ENCODE measurements around the gene SEPTIN2. TPM values are rescaled to one million over a fixed set of nuclear protein-coding genes. Genes with fewer than 3 reads are reported as not detected.

Gene SEPTIN2
- total RNA-seq, 1 experiment from 2014 or later, result 271 TPM

- intact Hi-C loops (cut with micrococcal nuclease), result loop anchor here (10.0 kb wide), 1 partner anchor 285 kb away; the partner anchor contains the start of genes ATG4B and THAP4
- H3K27me3 Mint-ChIP-seq (ENCODE audit: insufficient read depth, unreplicated experiment), result no peaks in the 10 kb centered on the region
- peaks cover 8% of the 10 kb centered on the region for H3K4me1 Mint-ChIP-seq (ENCODE audit: insufficient read depth, unreplicated experiment)
- no peak overlapping the region for H3K27ac Mint-ChIP-seq (ENCODE audit: low read depth, unreplicated experiment)
- CTCF ChIA-PET, result interaction anchor here (0.7 kb wide), 1 partner anchor 34 kb away, joined by 3 read pairs; the partner anchor contains the start of gene SEPTIN2
- no peaks in the 10 kb centered on the region for H3K9me3 Mint-ChIP-seq (ENCODE audit: unreplicated experiment)
- TF ChIP-seq CTCF (IDR thresholded peaks at IDR 0.05; ENCODE audit: unreplicated experiment), result no peak
- no peak for DNase-seq (ENCODE audit: unreplicated experiment)
- peaks cover 91% of the 10 kb centered on the region for H3K36me3 Mint-ChIP-seq (ENCODE audit: insufficient read depth, unreplicated experiment)
- H3K4me3 Mint-ChIP-seq (ENCODE audit: unreplicated experiment), result no peak overlapping the region
- no TSS peak for BruUV-seq (replicated peaks)
- POLR2A ChIA-PET, result interaction anchor here (0.7 to 3.5 kb wide), 5 partner anchors 11 to 336 kb away, joined by 3 to 13 read pairs (median 3); partner anchors contain the start of gene DTYMK
Observed at GRCh38 chr2:241349941-241350340, 34.2 kb downstream of the SEPTIN2 start.

GRCh38 chr2:241350530-241350877, 34.8 kb downstream of the SEPTIN2 start:
- no peaks in the 10 kb centered on the region for H3K27me3 Mint-ChIP-seq (ENCODE audit: insufficient read depth, unreplicated experiment)
- no peak overlapping the region for H3K4me3 Mint-ChIP-seq (ENCODE audit: unreplicated experiment)
- DNase-seq (ENCODE audit: unreplicated experiment), result no peak
- intact Hi-C loops (cut with micrococcal nuclease), result loop anchor here (10.0 kb wide), 1 partner anchor 284 kb away; the partner anchor contains the start of genes ATG4B and THAP4
- H3K36me3 Mint-ChIP-seq (ENCODE audit: insufficient read depth, unreplicated experiment), result peaks cover 85% of the 10 kb centered on the region
- ChIA-PET CTCF (no interaction called here), POLR2A (interaction anchor here (0.7 to 3.5 kb wide), 6 partner anchors 11 to 336 kb away, joined by 3 to 13 read pairs (median 3); partner anchors contain the start of gene DTYMK)
- BruUV-seq (replicated peaks), result no TSS peak
- no peak overlapping the region for H3K27ac Mint-ChIP-seq (ENCODE audit: low read depth, unreplicated experiment)
- peaks cover 10% of the 10 kb centered on the region for H3K4me1 Mint-ChIP-seq (ENCODE audit: insufficient read depth, unreplicated experiment)
- H3K9me3 Mint-ChIP-seq (ENCODE audit: unreplicated experiment), result no peaks in the 10 kb centered on the region
- no peak for TF ChIP-seq CTCF (IDR thresholded peaks at IDR 0.05; ENCODE audit: unreplicated experiment)

- Mint-ChIP-seq H3K36me3 (ENCODE audit: insufficient read depth, unreplicated experiment) (peaks cover 80% of the 10 kb centered on the region), H3K9me3 (ENCODE audit: unreplicated experiment) (no peaks in the 10 kb centered on the region)
Observed at GRCh38 chr2:241350878-241351639, 35.3 kb downstream of the SEPTIN2 start.

More at GRCh38 chr2:241350878-241351639, 35.3 kb downstream of the SEPTIN2 start:
- no TSS peak for BruUV-seq (replicated peaks)
- Mint-ChIP-seq H3K27me3 (ENCODE audit: insufficient read depth, unreplicated experiment) (no peaks in the 10 kb centered on the region), H3K4me3 (ENCODE audit: unreplicated experiment) (no peak overlapping the region), H3K27ac (ENCODE audit: low read depth, unreplicated experiment) (no peak overlapping the region), H3K4me1 (ENCODE audit: insufficient read depth, unreplicated experiment) (peaks cover 10% of the 10 kb centered on the region)
- POLR2A ChIA-PET, result interaction anchor here (0.6 to 3.5 kb wide), 8 partner anchors 12 to 349 kb away, joined by 3 to 13 read pairs (median 4); partner anchors contain the start of gene DTYMK
- TF ChIP-seq CTCF (IDR thresholded peaks at IDR 0.05; ENCODE audit: unreplicated experiment), result no peak
- DNase-seq (ENCODE audit: unreplicated experiment), result no peak
- intact Hi-C loops (cut with micrococcal nuclease), result loop anchor here (10.0 kb wide), 1 partner anchor 284 kb away; the partner anchor contains the start of genes ATG4B and THAP4
- CTCF ChIA-PET, result no interaction called here

Measured in MCF 10A (cell line).